A673 (cell line): ENCODE data around the gene FARP1. TPM values are rescaled to one million over a fixed set of nuclear protein-coding genes. Genes with fewer than 3 reads are reported as not detected.

Experiments used
- BruUV-seq: library from RNA; stranded (reverse); fragments of 400-500 nt; replicated peaks from 2 replicates; lab custom pipeline; 2021; lab: Mats Ljungman, UMichigan
- CTCF ChIA-PET: fragments of 300-600 bp; sonication (Branson Sonifier 250); formaldehyde crosslinking; loops from one replicate; lab custom pipeline; 2022; ENCODE audit warnings: antibody characterized with exemption; lab: Charles Lee
- POLR2A ChIA-PET: fragments of 300-600 bp; sonication (Branson Sonifier 250); formaldehyde crosslinking; loops from one replicate; lab custom pipeline; 2022; ENCODE audit warnings: antibody characterized with exemption; ENCODE audit not compliant: low non-redundant PET; lab: Charles Lee
- DNase-seq: peaks from one replicate; pipeline ENCODE4 v3.0.0-alpha.2; 2015; ENCODE audit warnings: low spot score
- H3K27ac ChIP-seq: fragments of 200-600 bp; sonication (generic); 2 replicates; pipeline ENCODE4 v1.5.1; 2016; ENCODE audit warnings: mixed run types, low read depth, mild to moderate bottlenecking, mixed read lengths, antibody characterized with exemption, low read length; ENCODE audit not compliant: poor library complexity, severe bottlenecking
- H3K27me3 ChIP-seq: fragments of 200-600 bp; sonication (generic); replicated peaks from 2 replicates; pipeline ENCODE4 v1.6.1; 2017; ENCODE audit warnings: mixed run types, low read depth, mild to moderate bottlenecking, mixed read lengths, antibody characterized with exemption, low read length; ENCODE audit not compliant: insufficient read depth, poor library complexity
- H3K36me3 ChIP-seq: fragments of 200-600 bp; sonication (generic); 2 replicates; pipeline ENCODE4 v1.6.1; 2016; ENCODE audit warnings: mixed run types, mild to moderate bottlenecking, mixed read lengths, antibody characterized with exemption, low read length; ENCODE audit not compliant: insufficient read depth, poor library complexity, severe bottlenecking
- H3K4me1 ChIP-seq: fragments of 200-600 bp; sonication (generic); 2 replicates; pipeline ENCODE4 v1.6.1; 2017; ENCODE audit warnings: mixed run types, mild to moderate bottlenecking, mixed read lengths, antibody characterized with exemption, low read length; ENCODE audit not compliant: insufficient read depth, poor library complexity, severe bottlenecking
- H3K4me3 ChIP-seq: fragments of 200-600 bp; sonication (generic); 2 replicates; pipeline ENCODE4 v1.5.1; 2016; ENCODE audit warnings: low read depth, mixed run types, mild to moderate bottlenecking, mixed read lengths, low read length; ENCODE audit not compliant: poor library complexity, severe bottlenecking
- H3K9me3 ChIP-seq: fragments of 200-600 bp; sonication (generic); 2 replicates; pipeline ENCODE4 v1.6.1; 2016; ENCODE audit warnings: mixed run types, low read depth, mild to moderate bottlenecking, mixed read lengths, antibody characterized with exemption, low read length; ENCODE audit not compliant: poor library complexity, severe bottlenecking
- EZH2 ChIP-seq: fragments of 200-600 bp; sonication (generic); IDR thresholded peaks from 2 replicates; pipeline ENCODE4 v1.6.1; 2017; ENCODE audit warnings: borderline replicate concordance, low read depth, mild to moderate bottlenecking, mixed read lengths, antibody characterized with exemption, low read length; ENCODE audit not compliant: poor library complexity, severe bottlenecking
- intact Hi-C: fragments of 100-400 bp; cut with micrococcal nuclease; formaldehyde crosslinking; loops from one replicate; pipeline ENCODE4 v1.10.0; 2022; ENCODE audit not compliant: unreplicated experiment
- total RNA-seq: library from RNA; stranded (reverse); gene quantifications from 2 replicates; pipeline ENCODE4 v1.2.3, GENCODE V29; 2021
- TF ChIP-seq, protein P1 (sequence below): fragments of 300-800, 200-600 bp; sonication (generic); conservative IDR thresholded peaks from 2 replicates; pipeline ENCODE4 v1.5.1; 2017; ENCODE audit warnings: low read depth, mild to moderate bottlenecking, antibody characterized with exemption, low read length, moderate library complexity, mixed read lengths

Gene FARP1
- total RNA-seq, 1 experiment from 2014 or later, result 177 TPM

GRCh38 chr13:98216135-98216565 is 73.3 kb downstream of the FARP1 start:
- DNase-seq, result peak; percentile 93
- Histone ChIP-seq H3K36me3 (no peaks in the 10 kb centered on the region), H3K4me1 (peaks cover 82% of the 10 kb centered on the region), H3K4me3 (no peak overlapping the region), H3K27ac (peak overlapping the region; percentile 84), H3K9me3 (no peaks in the 10 kb centered on the region), H3K27me3 (no peaks in the 10 kb centered on the region)
- no TSS peak for BruUV-seq
- ChIA-PET CTCF (interaction anchor here (1.4 kb wide), 1 partner anchor 229 kb away, joined by 3 read pairs; no protein-coding TSS in a partner anchor), POLR2A (no interaction called here)
- intact Hi-C loops, result loop anchor here (5.0 kb wide), 1 partner anchor 74 kb away; the partner anchor contains the start of gene FARP1
- no peak for TF ChIP-seq EZH2
- TF ChIP-seq, protein P1, sequence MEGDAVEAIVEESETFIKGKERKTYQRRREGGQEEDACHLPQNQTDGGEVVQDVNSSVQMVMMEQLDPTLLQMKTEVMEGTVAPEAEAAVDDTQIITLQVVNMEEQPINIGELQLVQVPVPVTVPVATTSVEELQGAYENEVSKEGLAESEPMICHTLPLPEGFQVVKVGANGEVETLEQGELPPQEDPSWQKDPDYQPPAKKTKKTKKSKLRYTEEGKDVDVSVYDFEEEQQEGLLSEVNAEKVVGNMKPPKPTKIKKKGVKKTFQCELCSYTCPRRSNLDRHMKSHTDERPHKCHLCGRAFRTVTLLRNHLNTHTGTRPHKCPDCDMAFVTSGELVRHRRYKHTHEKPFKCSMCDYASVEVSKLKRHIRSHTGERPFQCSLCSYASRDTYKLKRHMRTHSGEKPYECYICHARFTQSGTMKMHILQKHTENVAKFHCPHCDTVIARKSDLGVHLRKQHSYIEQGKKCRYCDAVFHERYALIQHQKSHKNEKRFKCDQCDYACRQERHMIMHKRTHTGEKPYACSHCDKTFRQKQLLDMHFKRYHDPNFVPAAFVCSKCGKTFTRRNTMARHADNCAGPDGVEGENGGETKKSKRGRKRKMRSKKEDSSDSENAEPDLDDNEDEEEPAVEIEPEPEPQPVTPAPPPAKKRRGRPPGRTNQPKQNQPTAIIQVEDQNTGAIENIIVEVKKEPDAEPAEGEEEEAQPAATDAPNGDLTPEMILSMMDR, result no peak

GRCh38 chr13:98216711-98217285 is 73.9 kb downstream of the FARP1 start:
- no TSS peak for BruUV-seq
- TF ChIP-seq EZH2, result no peak
- TF ChIP-seq, protein P1, result no peak
- intact Hi-C loops, result loop anchor here (5.0 kb wide), 1 partner anchor 74 kb away; the partner anchor contains the start of gene FARP1
- peak overlapping the region; percentile 84 for H3K27ac ChIP-seq
- peak overlapping the region; percentile 11 for H3K4me3 ChIP-seq
- H3K36me3 ChIP-seq, result no peaks in the 10 kb centered on the region
- ChIA-PET CTCF (interaction anchor here (1.4 kb wide), 1 partner anchor 229 kb away, joined by 3 read pairs; no protein-coding TSS in a partner anchor), POLR2A (interaction anchor here (0.6 kb wide), 1 partner anchor 56 kb away, joined by 3 read pairs; no protein-coding TSS in a partner anchor)
- no peak for DNase-seq
- H3K4me1 ChIP-seq, result peaks cover 88% of the 10 kb centered on the region
- no peaks in the 10 kb centered on the region for H3K27me3 ChIP-seq
- H3K9me3 ChIP-seq, result no peaks in the 10 kb centered on the region

GRCh38 chr13:98217597-98217996 is 74.7 kb downstream of the FARP1 start:
- Histone ChIP-seq H3K4me3 (no peak overlapping the region), H3K9me3 (no peaks in the 10 kb centered on the region), H3K36me3 (no peaks in the 10 kb centered on the region), H3K27me3 (no peaks in the 10 kb centered on the region), H3K27ac (peak overlapping the region; percentile 84), H3K4me1 (peaks cover 89% of the 10 kb centered on the region)
- no peak for TF ChIP-seq EZH2
- TF ChIP-seq, protein P1, result no peak
- BruUV-seq, result no TSS peak
- ChIA-PET POLR2A (interaction anchor here (0.7 kb wide), 1 partner anchor 85 kb away, joined by 3 read pairs; no protein-coding TSS in a partner anchor), CTCF (no interaction called here)
- intact Hi-C loops, result loop anchor here (5.0 kb wide), 1 partner anchor 75 kb away; the partner anchor contains the start of gene FARP1
- DNase-seq, result no peak
